Suprapubic skin (tissue), 4 donors: ENCODE data around the gene APH1B. TPM values are rescaled to one million over a fixed set of nuclear protein-coding genes. Genes with fewer than 3 reads are reported as not detected.

Experiments used
- DNase-seq, 2 donors: peaks; one replicate each; pipeline ENCODE4 v3.0.0-alpha.2; 2019; ENCODE audit warnings: low spot score in 2 of 2
- H3K27ac ChIP-seq: fragments of 200-600 bp; sonication (generic); one replicate; pipeline ENCODE4 v1.5.1; 2019
- H3K27me3 ChIP-seq: fragments of 200-600 bp; sonication (generic); one replicate; pipeline ENCODE4 v1.5.1; 2019
- H3K36me3 ChIP-seq: fragments of 200-600 bp; sonication (generic); one replicate; pipeline ENCODE4 v1.5.1; 2019
- H3K4me1 ChIP-seq: fragments of 200-600 bp; sonication (generic); one replicate; pipeline ENCODE4 v1.5.1; 2019
- H3K4me3 ChIP-seq: fragments of 200-600 bp; sonication (generic); one replicate; pipeline ENCODE4 v1.5.1; 2019; ENCODE audit warnings: mild to moderate bottlenecking
- H3K9me3 ChIP-seq: fragments of 200-600 bp; sonication (generic); one replicate; pipeline ENCODE4 v1.5.1; 2019
- EP300 ChIP-seq: sonication (generic); formaldehyde crosslinking; IDR thresholded peaks from one replicate; pipeline ENCODE4 v1.6.1; 2017; ENCODE audit warnings: antibody characterized with exemption
- POLR2A ChIP-seq, 2 donors: fragments of 450-650 bp; IDR thresholded peaks; one replicate each; pipeline ENCODE4 v1.6.1; 2017; ENCODE audit warnings: antibody characterized with exemption in 2 of 2, mild to moderate bottlenecking in 2 of 2, moderate library complexity in 2 of 2
- POLR2AphosphoS5 ChIP-seq, 3 donors: sonication (generic); formaldehyde crosslinking; IDR thresholded peaks; one replicate each; pipeline ENCODE4 v1.6.1; 2017; ENCODE audit warnings: antibody characterized with exemption in 3 of 3
- WGBS: methylation state at CpG from one replicate; pipeline ENCODE4 v1.1.5; 2018; 5-methylcytosine and 5-hydroxymethylcytosine counted together
- total RNA-seq, 4 donors: library from RNA; depleted of rRNA; stranded (reverse); fragments of >200 nt; gene quantifications; one replicate each; pipeline ENCODE4 v1.1.0, GENCODE V29; 2016
- TF ChIP-seq, protein P1 (sequence below), 2 donors: fragments of 200-600 bp in 1 of 2; fragments of 450-650 bp in 1 of 2; sonication (generic) in 1 of 2; IDR thresholded peaks; one replicate each; pipeline ENCODE4 v1.5.1; 2016 to 2019; ENCODE audit warnings: antibody characterized with exemption in 2 of 2, mild to moderate bottlenecking in 1 of 2, moderate library complexity in 1 of 2

Gene APH1B
- total RNA-seq, 4 donors from 2014 or later: 4.5 to 12.1 (median 7.1) TPM

GRCh38 chr15:63288342-63288741 is 10.9 kb downstream of the APH1B start:
- Histone ChIP-seq H3K9me3 (no peaks in the 10 kb centered on the region), H3K27ac (no peak overlapping the region), H3K4me1 (peaks cover 15% of the 10 kb centered on the region), H3K27me3 (no peaks in the 10 kb centered on the region), H3K4me3 (no peak overlapping the region), H3K36me3 (peaks cover 22% of the 10 kb centered on the region)
- no peak for DNase-seq
- WGBS: 72% methylated on average over 1 of the region's 1 CpG
- TF ChIP-seq POLR2A (IDR thresholded peaks at IDR 0.05) (no peak), EP300 (no peak), POLR2AphosphoS5 (IDR thresholded peaks at IDR 0.05) (no peak)
- TF ChIP-seq, protein P1, sequence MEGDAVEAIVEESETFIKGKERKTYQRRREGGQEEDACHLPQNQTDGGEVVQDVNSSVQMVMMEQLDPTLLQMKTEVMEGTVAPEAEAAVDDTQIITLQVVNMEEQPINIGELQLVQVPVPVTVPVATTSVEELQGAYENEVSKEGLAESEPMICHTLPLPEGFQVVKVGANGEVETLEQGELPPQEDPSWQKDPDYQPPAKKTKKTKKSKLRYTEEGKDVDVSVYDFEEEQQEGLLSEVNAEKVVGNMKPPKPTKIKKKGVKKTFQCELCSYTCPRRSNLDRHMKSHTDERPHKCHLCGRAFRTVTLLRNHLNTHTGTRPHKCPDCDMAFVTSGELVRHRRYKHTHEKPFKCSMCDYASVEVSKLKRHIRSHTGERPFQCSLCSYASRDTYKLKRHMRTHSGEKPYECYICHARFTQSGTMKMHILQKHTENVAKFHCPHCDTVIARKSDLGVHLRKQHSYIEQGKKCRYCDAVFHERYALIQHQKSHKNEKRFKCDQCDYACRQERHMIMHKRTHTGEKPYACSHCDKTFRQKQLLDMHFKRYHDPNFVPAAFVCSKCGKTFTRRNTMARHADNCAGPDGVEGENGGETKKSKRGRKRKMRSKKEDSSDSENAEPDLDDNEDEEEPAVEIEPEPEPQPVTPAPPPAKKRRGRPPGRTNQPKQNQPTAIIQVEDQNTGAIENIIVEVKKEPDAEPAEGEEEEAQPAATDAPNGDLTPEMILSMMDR (IDR thresholded peaks at IDR 0.05): no peak

DNA sequence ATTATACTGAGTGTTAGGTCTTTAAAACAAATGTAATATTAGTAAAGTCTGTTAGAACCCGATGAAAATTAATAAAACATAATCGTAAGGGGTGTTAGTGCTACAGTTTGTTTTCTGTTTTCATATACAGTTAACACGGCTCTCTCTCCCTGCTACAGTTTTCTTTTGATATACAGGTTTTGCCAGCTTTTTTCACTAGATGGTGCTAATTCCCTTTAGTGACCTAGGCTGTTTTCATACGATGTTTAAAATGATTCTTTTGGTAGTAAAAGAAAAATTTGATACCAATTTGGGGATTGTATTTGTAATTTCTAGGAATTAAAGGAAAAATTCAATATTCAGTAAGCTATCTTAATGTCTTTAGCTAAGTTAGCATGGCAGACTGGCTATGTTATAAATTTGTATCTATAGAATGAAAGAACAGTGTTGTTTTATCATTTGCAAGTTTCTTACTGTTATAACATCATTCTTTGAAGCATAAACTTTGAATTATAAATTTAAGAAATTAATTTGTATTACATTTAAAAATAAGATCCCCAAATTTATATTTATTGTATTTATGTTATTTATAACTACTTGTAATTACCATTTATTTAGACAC is 11.5 kb downstream of the APH1B start:
- Histone ChIP-seq H3K36me3 (peaks cover 20% of the 10 kb centered on the region), H3K27me3 (no peaks in the 10 kb centered on the region), H3K4me3 (no peak overlapping the region), H3K27ac (no peak overlapping the region), H3K4me1 (peaks cover 15% of the 10 kb centered on the region), H3K9me3 (no peaks in the 10 kb centered on the region)
- DNase-seq: no peak
- WGBS: 1% methylated on average over 4 of the region's 4 CpGs
- TF ChIP-seq, protein P1 (IDR thresholded peaks at IDR 0.05): peak; percentile 34 to 60
- no peak for TF ChIP-seq EP300
- no peak for TF ChIP-seq POLR2A (IDR thresholded peaks at IDR 0.05)
- TF ChIP-seq POLR2AphosphoS5 (IDR thresholded peaks at IDR 0.05): no peak

DNA sequence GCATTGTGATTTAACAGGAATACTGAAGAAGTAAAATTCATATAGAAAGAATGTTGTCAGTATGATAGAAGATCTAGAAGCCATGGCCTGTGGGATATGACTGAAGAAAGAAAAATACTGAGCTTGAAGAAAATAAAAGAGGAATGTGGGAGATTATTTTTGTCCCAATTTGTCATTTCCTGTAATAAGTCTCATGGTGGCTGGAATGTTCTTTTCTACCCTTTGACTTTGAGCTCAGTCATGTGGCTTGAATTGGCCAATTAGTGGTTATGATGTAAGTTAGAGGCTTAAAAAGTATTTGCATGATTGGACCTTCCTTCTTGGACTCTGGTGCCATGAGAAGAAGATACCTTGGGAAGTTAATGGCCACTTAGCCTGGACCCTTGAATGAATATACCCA is 14.1 kb downstream of the APH1B start:
- H3K27me3 ChIP-seq: no peaks in the 10 kb centered on the region
- H3K36me3 ChIP-seq: peaks cover 1% of the 10 kb centered on the region
- no peak for DNase-seq
- no peak overlapping the region for H3K4me3 ChIP-seq
- H3K27ac ChIP-seq: peak overlapping the region; percentile 15
- no peaks in the 10 kb centered on the region for H3K9me3 ChIP-seq
- TF ChIP-seq EP300 (no peak), POLR2A (IDR thresholded peaks at IDR 0.05) (no peak), POLR2AphosphoS5 (IDR thresholded peaks at IDR 0.05) (no peak)
- TF ChIP-seq, protein P1 (IDR thresholded peaks at IDR 0.05): no peak
- H3K4me1 ChIP-seq: peaks cover 15% of the 10 kb centered on the region

GRCh38 chr15:63292241-63292640 is 14.8 kb downstream of the APH1B start:
- WGBS: 93% methylated on average over 3 of the region's 3 CpGs
- no peak overlapping the region for H3K4me3 ChIP-seq
- H3K9me3 ChIP-seq: no peaks in the 10 kb centered on the region
- H3K4me1 ChIP-seq: peaks cover 15% of the 10 kb centered on the region
- H3K27ac ChIP-seq: no peak overlapping the region
- H3K27me3 ChIP-seq: no peaks in the 10 kb centered on the region
- TF ChIP-seq POLR2AphosphoS5 (IDR thresholded peaks at IDR 0.05): no peak
- no peak for TF ChIP-seq EP300
- TF ChIP-seq, protein P1 (IDR thresholded peaks at IDR 0.05): no peak
- TF ChIP-seq POLR2A (IDR thresholded peaks at IDR 0.05): no peak
- no peaks in the 10 kb centered on the region for H3K36me3 ChIP-seq
- DNase-seq: no peak

DNA sequence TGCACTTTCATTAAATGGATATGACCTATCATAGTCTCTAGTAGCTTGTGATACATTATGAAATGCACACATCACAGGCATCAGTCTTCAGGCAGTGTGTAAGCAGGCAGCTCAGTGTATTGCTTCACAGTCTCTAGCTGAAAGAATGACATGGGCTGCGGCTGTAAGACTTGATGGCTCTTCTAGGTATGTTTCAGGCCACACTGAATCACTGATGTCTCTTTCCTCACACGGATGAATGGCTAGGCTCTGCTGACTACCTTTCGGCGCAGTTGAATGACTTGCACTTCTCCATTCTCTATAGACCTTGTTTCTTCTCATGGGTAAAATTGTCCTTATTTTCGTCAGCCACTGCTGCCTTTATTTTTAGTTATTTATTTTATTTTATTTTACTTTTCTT is 15.4 kb downstream of the APH1B start:
- no peaks in the 10 kb centered on the region for H3K27me3 ChIP-seq
- H3K27ac ChIP-seq: no peak overlapping the region
- 94% methylated on average over 5 of the region's 5 CpGs for whole genome bisulfite sequencing

More for the DNA sequence above, 15.4 kb downstream of the APH1B start:
- no peaks in the 10 kb centered on the region for H3K9me3 ChIP-seq
- H3K4me1 ChIP-seq: peaks cover 15% of the 10 kb centered on the region
- H3K36me3 ChIP-seq: no peaks in the 10 kb centered on the region
- no peak for TF ChIP-seq EP300
- no peak for TF ChIP-seq POLR2AphosphoS5 (IDR thresholded peaks at IDR 0.05)
- TF ChIP-seq, protein P1 (IDR thresholded peaks at IDR 0.05): no peak
- no peak for TF ChIP-seq POLR2A (IDR thresholded peaks at IDR 0.05)
- no peak overlapping the region for H3K4me3 ChIP-seq
- DNase-seq: no peak
